Measurements from ENCODE around the gene GRID2. TPM values are rescaled to one million over a fixed set of nuclear protein-coding genes. Genes with fewer than 3 reads are reported as not detected.

The GRID2 gene
- total RNA-seq, 1 experiment from 2014 or later, result not detected

- Mint-ChIP-seq H3K36me3 (ENCODE audit: insufficient read depth, unreplicated experiment) (no peaks in the 10 kb centered on the region), H3K27me3 (ENCODE audit: insufficient read depth, unreplicated experiment) (no peaks in the 10 kb centered on the region), H3K4me3 (ENCODE audit: unreplicated experiment) (no peak overlapping the region), H3K4me1 (ENCODE audit: low read depth, unreplicated experiment) (no peaks in the 10 kb centered on the region), H3K9me3 (ENCODE audit: unreplicated experiment) (no peaks in the 10 kb centered on the region), H3K27ac (ENCODE audit: unreplicated experiment) (no peak overlapping the region)
- no peaks in the 10 kb centered on the region for H3K4me1 ChIP-seq
- POLR2A ChIA-PET, result no interaction called here
- no peaks in the 10 kb centered on the region for H3K9me3 ChIP-seq
- no peaks in the 10 kb centered on the region for H3K27me3 ChIP-seq (replicated peaks; ENCODE audit: control insufficient read depth, insufficient read depth, low read length)
- no peak overlapping the region for H3K4me3 ChIP-seq (ENCODE audit: low read depth, low read length)
- H3K36me3 ChIP-seq (ENCODE audit: control insufficient read depth, insufficient read depth, low read length), result no peaks in the 10 kb centered on the region
- intact Hi-C loops (cut with micrococcal nuclease; ENCODE audit: unreplicated experiment), result no loop called here
- DNase-seq, result no peak
- CTCF ChIA-PET, result no interaction called here
- TF ChIP-seq, protein P1, sequence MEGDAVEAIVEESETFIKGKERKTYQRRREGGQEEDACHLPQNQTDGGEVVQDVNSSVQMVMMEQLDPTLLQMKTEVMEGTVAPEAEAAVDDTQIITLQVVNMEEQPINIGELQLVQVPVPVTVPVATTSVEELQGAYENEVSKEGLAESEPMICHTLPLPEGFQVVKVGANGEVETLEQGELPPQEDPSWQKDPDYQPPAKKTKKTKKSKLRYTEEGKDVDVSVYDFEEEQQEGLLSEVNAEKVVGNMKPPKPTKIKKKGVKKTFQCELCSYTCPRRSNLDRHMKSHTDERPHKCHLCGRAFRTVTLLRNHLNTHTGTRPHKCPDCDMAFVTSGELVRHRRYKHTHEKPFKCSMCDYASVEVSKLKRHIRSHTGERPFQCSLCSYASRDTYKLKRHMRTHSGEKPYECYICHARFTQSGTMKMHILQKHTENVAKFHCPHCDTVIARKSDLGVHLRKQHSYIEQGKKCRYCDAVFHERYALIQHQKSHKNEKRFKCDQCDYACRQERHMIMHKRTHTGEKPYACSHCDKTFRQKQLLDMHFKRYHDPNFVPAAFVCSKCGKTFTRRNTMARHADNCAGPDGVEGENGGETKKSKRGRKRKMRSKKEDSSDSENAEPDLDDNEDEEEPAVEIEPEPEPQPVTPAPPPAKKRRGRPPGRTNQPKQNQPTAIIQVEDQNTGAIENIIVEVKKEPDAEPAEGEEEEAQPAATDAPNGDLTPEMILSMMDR (IDR thresholded peaks at IDR 0.05; ENCODE audit: insufficient read depth in 1 of 2, low read depth in 1 of 2, low read length in 1 of 2, severe bottlenecking in 1 of 2, unreplicated experiment in 1 of 2), result no peak
- no TSS peak for BruUV-seq (replicated peaks)
These were observed 812.9 kb downstream of the GRID2 start for GRCh38 chr4:93116624-93117023.

DNA sequence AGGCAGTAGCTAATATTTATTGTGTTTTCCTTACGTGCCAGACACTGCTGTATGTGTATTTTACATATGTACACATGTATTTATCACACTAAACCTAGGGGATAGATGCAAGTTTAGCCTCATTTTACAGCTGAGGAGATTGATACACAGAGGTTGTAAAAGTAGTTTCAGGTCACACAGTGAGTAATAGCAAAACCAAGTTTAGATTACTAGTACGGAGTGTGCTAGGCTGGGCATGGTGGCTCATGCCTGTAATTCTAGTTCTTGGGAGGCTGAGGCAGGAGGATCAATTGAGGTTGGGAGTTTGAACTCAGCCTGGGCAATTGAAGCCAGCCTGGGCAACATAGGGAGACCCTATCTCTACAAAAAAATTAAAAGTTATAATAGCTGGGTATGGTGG is 823.7 kb downstream of the GRID2 start:
- no peaks in the 10 kb centered on the region for H3K4me1 Mint-ChIP-seq (ENCODE audit: low read depth, unreplicated experiment)
- H3K9me3 ChIP-seq, result no peaks in the 10 kb centered on the region
- H3K4me3 ChIP-seq (ENCODE audit: low read depth, low read length), result no peak overlapping the region
- no peaks in the 10 kb centered on the region for H3K9me3 Mint-ChIP-seq (ENCODE audit: unreplicated experiment)
- CTCF ChIA-PET, result no interaction called here
- no peaks in the 10 kb centered on the region for H3K27me3 ChIP-seq (replicated peaks; ENCODE audit: control insufficient read depth, insufficient read depth, low read length)
- BruUV-seq (replicated peaks), result no TSS peak
- no peaks in the 10 kb centered on the region for H3K36me3 Mint-ChIP-seq (ENCODE audit: insufficient read depth, unreplicated experiment)
- no peak overlapping the region for H3K4me3 Mint-ChIP-seq (ENCODE audit: unreplicated experiment)
- no peaks in the 10 kb centered on the region for H3K27me3 Mint-ChIP-seq (ENCODE audit: insufficient read depth, unreplicated experiment)
- DNase-seq, result no peak
- intact Hi-C loops (cut with micrococcal nuclease; ENCODE audit: unreplicated experiment), result no loop called here
- TF ChIP-seq, protein P1 (IDR thresholded peaks at IDR 0.05; ENCODE audit: insufficient read depth in 1 of 2, low read depth in 1 of 2, low read length in 1 of 2, severe bottlenecking in 1 of 2, unreplicated experiment in 1 of 2), result no peak
- H3K4me1 ChIP-seq, result no peaks in the 10 kb centered on the region
- POLR2A ChIA-PET, result no interaction called here
- no peak overlapping the region for H3K27ac Mint-ChIP-seq (ENCODE audit: unreplicated experiment)
- H3K36me3 ChIP-seq (ENCODE audit: control insufficient read depth, insufficient read depth, low read length), result no peaks in the 10 kb centered on the region

DNA sequence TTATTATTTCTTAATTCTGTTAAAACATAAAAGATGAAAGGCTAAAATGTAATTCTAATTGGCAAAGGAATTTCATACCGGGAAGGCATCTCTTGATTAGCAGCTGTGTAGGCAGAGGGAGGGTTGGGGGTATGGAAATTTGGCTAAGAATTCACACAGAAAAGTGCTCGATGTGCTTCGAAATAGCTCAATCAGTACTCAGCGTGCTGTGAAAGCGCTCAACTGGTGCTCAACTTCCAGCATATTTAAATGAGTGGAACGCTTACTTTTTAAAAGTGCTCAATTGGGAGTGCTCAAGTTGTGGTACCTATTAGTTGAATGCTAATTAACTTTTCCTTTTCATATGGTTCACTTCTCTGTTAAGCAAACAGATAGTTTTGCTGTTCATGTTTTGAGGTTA is 828.9 kb downstream of the GRID2 start:
- TF ChIP-seq, protein P1 (IDR thresholded peaks at IDR 0.05; ENCODE audit: insufficient read depth in 1 of 2, low read depth in 1 of 2, low read length in 1 of 2, severe bottlenecking in 1 of 2, unreplicated experiment in 1 of 2), result no peak
- intact Hi-C loops (cut with micrococcal nuclease; ENCODE audit: unreplicated experiment), result no loop called here
- no peak overlapping the region for H3K4me3 Mint-ChIP-seq (ENCODE audit: unreplicated experiment)
- no peak for DNase-seq
- no peaks in the 10 kb centered on the region for H3K27me3 Mint-ChIP-seq (ENCODE audit: insufficient read depth, unreplicated experiment)
- ChIA-PET POLR2A (no interaction called here), CTCF (no interaction called here)
- no TSS peak for BruUV-seq (replicated peaks)
- Histone ChIP-seq H3K36me3 (ENCODE audit: control insufficient read depth, insufficient read depth, low read length) (no peaks in the 10 kb centered on the region), H3K9me3 (no peaks in the 10 kb centered on the region), H3K27me3 (replicated peaks; ENCODE audit: control insufficient read depth, insufficient read depth, low read length) (no peaks in the 10 kb centered on the region), H3K4me3 (ENCODE audit: low read depth, low read length) (no peak overlapping the region), H3K4me1 (no peaks in the 10 kb centered on the region)
- no peaks in the 10 kb centered on the region for H3K4me1 Mint-ChIP-seq (ENCODE audit: low read depth, unreplicated experiment)
- H3K27ac Mint-ChIP-seq (ENCODE audit: unreplicated experiment), result no peak overlapping the region
- H3K36me3 Mint-ChIP-seq (ENCODE audit: insufficient read depth, unreplicated experiment), result no peaks in the 10 kb centered on the region
- H3K9me3 Mint-ChIP-seq (ENCODE audit: unreplicated experiment), result no peaks in the 10 kb centered on the region
